NCI-H82 (cell line): ENCODE measurements around the gene CCDC85B.
A peak's percentile ranks its signal among the peaks of the same experiment; 100 is the strongest.

Source experiments
- DNase-seq: peaks from one replicate; lab custom pipeline; 2025; lab: John Stamatoyannopoulos, UW

The CCDC85B gene

DNA sequence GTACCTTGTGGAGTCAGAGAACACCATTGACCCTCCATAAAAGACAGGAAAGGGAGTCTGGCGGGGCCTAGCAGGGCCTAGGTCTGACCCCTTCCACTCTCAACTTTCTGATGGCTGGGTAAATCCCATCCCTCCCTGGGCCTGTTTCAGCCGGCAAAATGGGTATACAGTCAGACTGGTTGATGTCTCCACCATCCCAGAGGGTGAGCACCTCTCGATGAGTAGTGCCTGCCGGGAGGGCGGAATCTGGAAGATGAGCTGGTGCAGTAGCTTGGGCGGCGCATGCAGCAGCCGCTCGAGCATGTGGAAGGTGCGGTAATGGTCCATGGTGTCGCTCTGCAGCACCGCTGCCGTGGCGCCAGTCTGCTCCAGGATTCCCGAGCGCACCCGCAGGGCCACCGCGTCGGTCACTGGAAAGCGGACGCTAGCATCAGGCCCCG, 2.7 kb upstream of the CCDC85B start:
- DNase-seq: no peak

- peak; percentile 96 for DNase-seq
Observed at GRCh38 chr11:65888163-65888814, 2.2 kb upstream of the CCDC85B start, which contains the start of gene FIBP. TSS of gene FIBP (minus strand) at chr11:65888471. CDS start at chr11:65888418, 53 bp downstream.

- DNase-seq: peak; percentile 68
Observed at GRCh38 chr11:65891219-65892136, 1.0 kb downstream of the CCDC85B start.

DNA sequence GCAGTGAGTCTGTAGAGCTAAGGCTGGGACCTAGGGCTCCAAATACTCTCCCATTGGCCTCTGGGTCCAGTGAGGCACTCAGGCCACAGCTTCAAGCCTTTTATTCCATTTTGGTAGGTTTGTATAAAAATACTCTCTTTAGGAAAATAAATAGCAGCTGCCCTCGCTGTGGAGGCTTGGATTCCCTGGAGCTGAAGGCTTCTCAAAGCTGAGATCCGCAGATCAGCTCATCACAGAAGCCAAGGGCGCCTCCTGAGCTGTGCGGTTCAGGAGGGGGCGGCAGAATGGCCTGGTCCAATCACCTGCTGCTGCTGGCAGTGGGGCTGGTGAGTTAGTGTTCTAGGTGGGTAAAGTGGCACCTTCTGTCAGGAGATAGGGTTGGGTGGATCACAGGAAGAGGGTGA, 1.7 kb downstream of the CCDC85B start:
- peak; percentile 38 for DNase-seq

GRCh38 chr11:65892661-65893317, 2.3 kb downstream of the CCDC85B start:
- no peak for DNase-seq

DNA sequence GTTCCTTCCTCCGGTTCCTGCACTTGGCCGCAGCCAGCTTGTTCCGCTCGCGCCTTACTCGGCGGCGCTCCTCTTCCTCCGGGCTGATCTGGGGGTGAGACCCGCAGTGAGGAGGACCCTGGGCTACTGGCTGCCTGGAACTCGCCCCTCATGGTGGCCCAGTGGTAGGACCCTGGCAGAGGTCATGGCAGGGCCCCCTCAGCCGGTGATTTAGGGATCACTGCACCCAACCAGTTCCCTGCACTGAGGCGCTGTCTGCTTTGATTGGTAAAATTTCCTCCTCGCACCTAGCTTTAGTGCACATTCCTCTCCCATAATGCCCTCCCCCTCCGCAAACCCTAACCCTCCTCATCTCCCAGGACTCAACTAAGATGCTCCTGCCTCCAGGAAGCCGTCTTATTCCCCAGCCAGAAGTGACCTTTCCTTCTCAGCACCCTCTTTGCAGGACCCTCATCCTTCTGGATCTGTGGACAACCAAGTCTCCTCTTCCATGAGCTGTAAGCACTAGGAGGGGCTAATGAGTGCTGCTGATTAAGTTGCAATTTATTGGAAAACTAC, 3.6 kb downstream of the CCDC85B start:
- DNase-seq: no peak

DNA sequence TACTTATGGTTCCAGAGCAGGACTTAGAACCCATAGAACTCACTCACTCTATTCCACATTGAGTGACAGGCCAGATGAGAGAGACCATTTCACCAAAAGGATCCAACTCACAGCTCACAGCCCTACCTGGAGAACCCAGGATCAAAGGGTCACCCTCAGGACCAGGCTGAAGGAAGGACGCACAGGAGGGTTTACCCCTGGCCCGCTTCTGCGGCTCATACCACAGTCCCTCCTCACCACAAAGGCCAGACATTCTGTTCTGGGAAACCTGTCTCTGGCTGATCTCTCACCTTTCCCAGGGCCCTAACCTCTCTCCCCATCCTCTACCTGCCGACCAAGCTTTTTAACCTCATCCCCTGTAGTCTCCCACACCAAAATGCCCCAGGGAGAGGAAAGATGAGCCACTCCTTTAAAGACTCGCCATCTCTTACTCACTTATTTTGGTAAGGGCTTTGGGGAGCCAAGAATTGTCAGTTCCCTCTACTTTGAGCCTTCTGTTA, 5.1 kb downstream of the CCDC85B start:
- DNase-seq: no peak

GRCh38 chr11:65896034-65896999, 5.8 kb downstream of the CCDC85B start:
- DNase-seq: no peak

DNA sequence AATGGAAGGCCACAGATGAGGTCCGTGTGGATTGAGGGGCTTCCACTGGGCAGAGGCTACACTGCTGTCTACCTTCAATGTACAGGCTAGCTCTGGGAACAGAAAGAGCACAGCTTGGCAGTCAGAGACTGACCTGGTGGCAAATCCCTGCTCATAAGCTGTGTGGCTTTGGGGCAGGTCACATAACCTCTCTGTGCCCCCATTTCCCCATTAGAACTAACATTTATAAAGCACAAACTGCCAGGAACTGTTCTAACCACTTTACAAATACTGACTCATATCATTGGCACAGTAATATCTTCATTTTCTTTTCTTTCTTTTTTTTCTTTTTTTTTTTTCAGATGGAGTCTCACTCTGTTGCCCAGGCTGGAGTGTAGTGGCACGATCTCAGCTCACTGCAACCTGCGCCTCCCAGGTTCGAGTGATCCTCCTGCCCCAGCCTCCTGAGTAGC, 6.6 kb downstream of the CCDC85B start:
- DNase-seq: no peak

DNA sequence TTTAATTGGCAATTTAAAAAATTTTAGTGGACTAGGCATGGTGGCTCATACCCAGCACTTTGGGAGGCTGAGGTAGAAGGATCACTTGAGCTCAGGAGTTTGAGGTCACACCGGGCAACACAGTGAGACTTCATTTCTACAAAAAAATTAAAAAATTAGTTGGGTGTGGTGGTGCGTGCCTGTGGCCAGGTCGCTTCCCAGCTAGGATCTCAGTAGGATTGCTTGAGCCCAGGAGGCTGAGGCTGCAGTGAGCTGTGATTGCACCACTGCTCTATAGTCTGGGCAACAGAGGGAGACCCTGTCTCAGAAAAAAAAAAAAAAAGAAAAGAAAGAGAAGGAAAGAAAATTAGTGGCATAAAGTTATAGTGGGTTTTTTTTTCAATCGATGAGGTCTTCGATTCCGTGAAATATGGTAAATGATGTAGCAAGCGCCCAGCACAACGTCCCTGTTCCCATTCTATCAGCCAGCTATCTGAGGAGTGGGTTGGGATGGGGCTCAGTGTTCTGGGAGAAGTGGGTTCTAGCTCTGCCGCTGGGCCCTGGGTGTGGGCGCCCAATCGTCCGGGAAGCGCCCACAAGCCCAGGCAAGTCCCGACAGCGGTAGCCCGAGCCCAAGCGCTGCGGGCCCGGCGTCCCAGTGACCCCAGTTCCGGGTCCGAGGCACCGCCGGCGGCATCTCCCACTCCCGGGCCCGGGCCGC, 8.3 kb downstream of the CCDC85B start:
- DNase-seq: no peak

DNA sequence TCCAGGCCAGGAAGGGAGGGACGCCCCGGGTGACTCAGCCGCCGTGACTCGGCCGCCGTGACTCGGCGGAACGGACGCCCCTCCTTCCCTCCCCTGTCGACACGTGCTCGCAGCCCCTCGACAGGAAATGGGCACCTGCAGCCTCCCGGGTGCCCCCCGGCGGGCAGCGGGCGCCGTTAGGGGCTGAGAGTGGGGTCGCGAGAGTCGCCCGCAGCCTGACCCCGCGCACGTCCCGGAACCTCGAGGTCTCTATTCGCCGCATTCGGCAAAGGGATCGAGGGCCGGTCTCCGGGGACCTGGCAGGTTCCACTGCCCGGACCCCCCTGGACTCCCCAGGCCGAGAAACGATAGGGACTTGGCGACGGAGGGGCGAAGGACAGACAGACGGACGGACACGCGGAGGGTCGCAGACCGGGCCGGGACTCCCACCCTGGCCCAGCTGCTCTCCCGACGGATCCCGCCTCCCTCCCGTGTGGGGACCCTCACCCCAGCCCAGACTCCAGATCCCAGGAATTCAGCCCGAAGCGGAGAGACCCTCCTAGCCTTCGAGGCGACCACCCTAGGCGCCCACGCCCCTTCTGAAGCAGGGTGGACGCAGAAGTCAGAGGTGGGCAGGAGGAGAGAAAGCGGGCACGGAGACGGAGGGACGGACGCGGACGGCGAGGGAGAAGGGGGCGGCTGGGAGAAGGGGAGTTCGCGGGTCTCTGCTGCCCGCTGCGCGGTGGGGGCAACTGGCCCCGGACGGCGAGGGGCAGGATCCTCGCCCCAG, 9.1 kb downstream of the CCDC85B start:
- no peak for DNase-seq

DNA sequence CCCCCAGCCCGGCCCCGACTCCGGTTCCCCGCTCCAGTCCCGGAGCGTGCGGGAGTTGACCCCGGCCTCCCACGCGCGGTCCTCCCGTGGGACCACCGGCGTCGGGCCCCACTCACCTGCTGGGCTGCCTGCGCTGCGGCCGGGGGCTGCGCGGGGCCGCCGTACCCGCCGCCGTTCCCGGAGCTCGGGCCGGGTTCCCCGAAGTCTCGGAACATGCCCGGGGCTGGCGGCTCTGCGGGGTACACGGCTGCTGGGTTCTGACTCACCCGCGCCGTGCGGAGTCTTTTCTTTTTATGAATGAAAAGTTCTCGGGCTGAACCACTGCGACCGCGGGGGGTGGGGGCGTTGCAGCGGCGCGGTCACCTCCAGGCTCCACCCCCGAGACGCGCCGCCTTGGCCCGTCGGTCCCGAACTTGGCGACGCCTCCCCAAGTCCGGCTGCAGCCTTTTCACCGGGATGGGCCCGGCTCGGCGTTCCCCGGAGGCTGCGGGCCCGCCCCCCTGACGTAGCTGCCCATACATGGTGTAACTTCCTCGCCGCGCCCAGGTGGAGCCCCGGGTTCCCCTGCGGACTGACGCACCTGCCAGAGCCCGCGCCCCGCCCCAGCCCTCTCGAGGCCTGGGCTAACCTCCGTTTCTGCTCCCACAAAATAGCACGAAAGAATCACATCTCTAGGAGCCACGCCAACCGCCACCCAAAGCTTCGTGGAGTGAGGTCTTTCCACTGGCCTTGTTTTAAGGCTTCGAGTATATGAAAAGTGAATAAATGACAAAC, 9.8 kb downstream of the CCDC85B start, which contains the start of gene FOSL1:
Gene FOSL1 (minus strand): TSS at position 264 of the 774 bp plus-strand sequence. CDS start 49 bp downstream, at position 215.
- DNase-seq: peak; percentile 43

DNA sequence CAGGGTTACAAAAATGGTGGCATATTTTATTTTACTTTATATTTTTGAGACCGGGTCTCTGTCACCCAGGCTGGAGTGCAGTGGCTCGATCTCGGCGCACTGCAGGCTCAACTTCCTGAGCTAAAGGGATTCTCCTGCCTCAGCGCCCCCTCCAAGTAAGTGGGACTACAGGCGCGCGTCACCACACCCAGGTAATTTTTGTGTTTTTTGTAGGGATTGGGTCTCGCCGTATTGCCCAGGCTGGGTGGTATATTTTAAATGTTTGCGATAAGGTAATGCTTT, 10.4 kb downstream of the CCDC85B start:
- DNase-seq: no peak

GRCh38 chr11:65903068-65903481, 12.6 kb downstream of the CCDC85B start:
- DNase-seq: no peak

DNA sequence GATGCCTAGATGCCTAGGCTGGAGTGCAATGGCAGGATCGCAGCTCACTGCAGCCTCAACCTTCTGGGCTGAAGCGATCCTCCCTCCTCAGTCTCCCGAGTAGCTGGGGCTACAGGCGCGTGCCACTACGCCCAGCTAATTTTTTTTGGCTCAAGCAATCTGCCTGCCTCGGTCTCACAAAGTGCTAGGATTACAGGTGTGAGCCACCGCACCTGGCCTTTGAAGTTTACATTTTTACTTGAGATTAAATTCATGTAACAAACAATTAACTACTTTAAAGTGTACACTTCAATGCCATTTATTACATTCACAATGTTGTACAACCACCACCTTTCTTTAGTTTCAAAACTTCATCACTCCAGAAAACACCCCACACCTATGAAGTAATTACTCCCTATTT, 13.2 kb downstream of the CCDC85B start:
- no peak for DNase-seq

GRCh38 chr11:65906602-65907001, 16.1 kb downstream of the CCDC85B start:
- no peak for DNase-seq

DNA sequence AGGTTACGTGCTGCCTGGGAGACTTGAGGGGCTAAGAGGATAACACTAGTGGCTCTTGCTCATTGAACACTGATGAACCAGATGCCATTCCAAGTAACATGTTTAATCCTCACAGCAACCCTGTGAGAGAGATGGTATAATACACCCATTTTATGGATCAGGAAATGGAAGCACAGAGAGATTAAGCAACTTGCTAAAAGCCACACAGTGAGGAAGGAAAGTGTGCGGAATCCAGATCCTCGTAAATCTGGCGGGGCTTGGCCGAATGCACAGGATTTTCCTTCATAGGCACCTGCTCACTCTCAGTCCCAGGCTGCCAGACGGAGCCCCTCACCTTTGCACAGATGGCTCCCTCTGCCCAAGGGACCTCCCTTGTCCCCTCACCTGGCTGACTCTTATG, 17.4 kb downstream of the CCDC85B start:
- DNase-seq: no peak

DNA sequence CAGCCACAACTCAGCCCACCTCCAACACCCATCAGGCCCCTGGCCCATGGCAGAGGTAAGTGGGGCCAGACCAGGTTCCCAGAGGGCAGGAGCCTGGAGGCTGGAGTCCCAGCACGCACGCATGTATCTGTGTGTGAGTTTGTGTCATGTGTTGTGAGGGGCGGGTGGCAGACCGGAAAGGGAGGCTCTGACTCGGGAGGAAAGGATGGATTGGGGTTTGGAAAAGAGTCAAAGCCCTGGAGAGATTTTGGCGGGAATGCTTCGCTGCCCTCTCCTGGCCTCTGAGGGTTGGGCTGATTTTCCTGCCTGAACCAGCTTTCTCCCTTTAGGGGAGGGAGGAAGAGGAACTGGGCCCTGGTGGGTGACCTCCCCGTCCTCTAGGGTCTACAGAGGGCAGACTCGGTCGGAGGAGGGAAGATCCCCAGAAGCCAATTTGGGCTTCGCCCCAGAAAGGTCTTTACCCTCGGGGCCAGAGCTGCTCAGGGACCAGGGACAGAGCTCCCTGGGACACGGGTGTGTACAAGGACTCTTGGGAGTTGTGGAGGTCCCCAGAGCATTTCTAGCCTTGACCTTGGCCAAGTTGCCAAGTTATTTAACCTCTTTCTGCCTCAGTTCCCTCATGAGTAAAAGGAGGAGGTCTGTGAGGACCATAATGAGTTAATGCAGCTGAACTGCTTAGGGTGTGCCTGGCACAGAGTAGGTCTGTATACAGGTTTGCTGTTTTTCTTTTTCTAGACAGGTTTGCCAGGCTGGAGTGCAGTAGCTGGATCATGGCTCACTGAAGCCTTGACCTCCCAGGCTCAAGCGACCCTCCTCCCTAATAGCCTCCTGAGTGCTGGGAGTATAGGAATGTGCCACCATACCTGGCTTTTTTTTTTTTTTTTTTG, 21.5 kb downstream of the CCDC85B start:
- DNase-seq: peak; percentile 80
